GM21723 (cell line): ENCODE measurements around the gene EFNB2.

Experiments
- ATAC-seq: cut with Tn5 transposase; IDR thresholded peaks from one replicate; pipeline ENCODE4 v1.9.1; 2021; ENCODE audit warnings: mild to moderate bottlenecking, moderate library complexity; ENCODE audit not compliant: unreplicated experiment

EFNB2 gene

GRCh38 chr13:106487129-106487528 is 48.3 kb downstream of the EFNB2 start:
- ATAC-seq: no peak

GRCh38 chr13:106486287-106486686 is 49.2 kb downstream of the EFNB2 start:
- no peak for ATAC-seq

GRCh38 chr13:106484537-106485193 is 50.8 kb downstream of the EFNB2 start:
- no peak for ATAC-seq

GRCh38 chr13:106484084-106484483 is 51.4 kb downstream of the EFNB2 start:
- ATAC-seq: no peak

GRCh38 chr13:106481919-106482318 is 53.5 kb downstream of the EFNB2 start:
- no peak for ATAC-seq

GRCh38 chr13:106480351-106480910 is 55.0 kb downstream of the EFNB2 start:
- no peak for ATAC-seq

GRCh38 chr13:106479929-106480328 is 55.5 kb downstream of the EFNB2 start:
- ATAC-seq: no peak

GRCh38 chr13:106478116-106478515 is 57.3 kb downstream of the EFNB2 start:
- ATAC-seq: no peak

- no peak for ATAC-seq
Observed at GRCh38 chr13:106477303-106477702, 58.2 kb downstream of the EFNB2 start.

- ATAC-seq: no peak
Observed at GRCh38 chr13:106475852-106476251, 59.6 kb downstream of the EFNB2 start.

GRCh38 chr13:106474912-106475311 is 60.5 kb downstream of the EFNB2 start:
- ATAC-seq: no peak

- no peak for ATAC-seq
Observed at GRCh38 chr13:106473154-106473553, 62.3 kb downstream of the EFNB2 start.

GRCh38 chr13:106472621-106473020 is 62.8 kb downstream of the EFNB2 start:
- ATAC-seq: no peak

GRCh38 chr13:106471957-106472543 is 63.4 kb downstream of the EFNB2 start:
- ATAC-seq: no peak

- no peak for ATAC-seq
Observed at GRCh38 chr13:106470576-106470975, 64.9 kb downstream of the EFNB2 start.

- no peak for ATAC-seq
Observed at GRCh38 chr13:106468744-106469590, 66.5 kb downstream of the EFNB2 start.

- no peak for ATAC-seq
Observed at GRCh38 chr13:106468207-106468606, 67.3 kb downstream of the EFNB2 start.

GRCh38 chr13:106467427-106468122 is 67.9 kb downstream of the EFNB2 start:
- no peak for ATAC-seq

- no peak for ATAC-seq
Observed at GRCh38 chr13:106466691-106467426, 68.6 kb downstream of the EFNB2 start.

GRCh38 chr13:106464076-106464475 is 71.4 kb downstream of the EFNB2 start:
- no peak for ATAC-seq
